GM19043 (cell line): ENCODE results near the gene ACD.

Experiments
- ATAC-seq: cut with Tn5 transposase; IDR thresholded peaks from one replicate; pipeline ENCODE4 v1.9.1; 2021; ENCODE audit warnings: low read depth; ENCODE audit not compliant: unreplicated experiment

Gene ACD

DNA sequence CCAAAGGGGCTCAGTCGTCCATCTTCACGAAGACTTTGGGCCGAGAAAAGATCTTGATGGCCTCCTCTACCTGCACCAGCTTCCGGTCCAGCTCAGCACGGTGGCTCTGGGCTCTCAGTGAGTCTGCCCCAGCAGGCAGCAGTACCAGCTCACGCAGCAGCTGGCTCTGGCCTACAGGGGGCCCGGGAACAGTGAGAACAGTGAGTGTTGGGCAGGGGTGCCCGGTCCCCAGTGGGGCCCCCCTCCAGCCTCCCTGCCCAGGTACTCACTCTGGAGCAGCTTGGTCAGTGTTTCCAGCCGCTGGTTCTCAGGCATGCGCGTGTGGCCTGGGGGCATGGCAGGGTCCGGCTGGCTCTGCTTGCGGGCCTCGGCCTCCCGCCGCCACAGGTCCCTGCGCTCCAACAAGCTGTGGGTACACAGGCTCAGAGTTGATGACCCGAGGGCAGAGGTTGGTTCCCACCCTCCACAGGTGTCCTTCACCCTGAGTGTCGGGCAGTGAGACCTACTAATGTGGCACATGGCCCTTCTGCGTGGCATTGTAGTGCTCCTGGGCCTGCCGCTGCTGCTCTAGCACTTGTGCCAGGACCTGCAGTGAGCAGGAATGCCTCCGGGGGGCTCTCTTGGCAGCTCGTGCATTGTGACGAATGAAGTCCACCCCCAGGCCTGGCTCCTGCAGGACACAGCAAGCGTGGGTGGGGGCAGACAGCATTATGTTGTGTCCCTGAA lies 3.3 kb upstream of the ACD start:
- no peak for ATAC-seq

DNA sequence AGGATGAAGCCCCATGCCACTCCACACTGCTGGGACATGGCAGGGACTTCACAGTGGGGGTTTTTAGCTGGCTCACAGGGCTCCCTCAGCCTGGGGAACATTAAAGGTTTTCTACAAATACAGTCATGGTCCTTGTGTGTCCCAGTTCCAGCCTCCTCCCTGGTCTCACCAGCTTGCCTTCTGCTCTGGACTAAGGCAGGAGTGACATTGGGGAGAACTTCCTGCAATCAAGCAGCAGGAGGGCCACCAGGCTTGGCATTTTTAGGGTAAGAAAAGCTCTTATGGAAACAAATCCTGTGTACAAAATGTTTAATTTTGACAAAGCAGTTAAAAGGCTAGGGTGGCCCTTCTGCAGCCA lies 2.6 kb upstream of the ACD start:
- ATAC-seq = no peak

DNA sequence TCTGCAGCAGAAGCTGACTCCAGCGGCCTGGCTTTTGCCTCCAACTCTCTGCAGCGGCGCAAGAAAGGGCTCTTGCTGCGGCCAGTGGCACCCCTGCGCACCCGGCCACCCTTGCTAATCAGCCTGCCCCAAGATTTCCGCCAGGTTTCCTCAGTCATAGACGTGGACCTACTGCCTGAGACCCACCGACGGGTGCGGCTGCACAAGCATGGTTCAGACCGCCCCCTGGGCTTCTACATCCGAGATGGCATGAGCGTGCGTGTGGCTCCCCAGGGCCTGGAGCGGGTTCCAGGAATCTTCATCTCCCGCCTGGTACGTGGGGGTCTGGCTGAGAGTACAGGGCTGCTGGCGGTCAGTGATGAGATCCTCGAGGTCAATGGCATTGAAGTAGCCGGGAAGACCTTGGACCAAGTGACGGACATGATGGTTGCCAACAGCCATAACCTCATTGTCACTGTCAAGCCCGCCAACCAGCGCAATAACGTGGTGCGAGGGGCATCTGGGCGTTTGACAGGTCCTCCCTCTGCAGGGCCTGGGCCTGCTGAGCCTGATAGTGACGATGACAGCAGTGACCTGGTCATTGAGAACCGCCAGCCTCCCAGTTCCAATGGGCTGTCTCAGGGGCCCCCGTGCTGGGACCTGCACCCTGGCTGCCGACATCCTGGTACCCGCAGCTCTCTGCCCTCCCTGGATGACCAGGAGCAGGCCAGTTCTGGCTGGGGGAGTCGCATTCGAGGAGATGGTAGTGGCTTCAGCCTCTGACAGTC lies 2.0 kb upstream of the ACD start:
- ATAC-seq = no peak

DNA sequence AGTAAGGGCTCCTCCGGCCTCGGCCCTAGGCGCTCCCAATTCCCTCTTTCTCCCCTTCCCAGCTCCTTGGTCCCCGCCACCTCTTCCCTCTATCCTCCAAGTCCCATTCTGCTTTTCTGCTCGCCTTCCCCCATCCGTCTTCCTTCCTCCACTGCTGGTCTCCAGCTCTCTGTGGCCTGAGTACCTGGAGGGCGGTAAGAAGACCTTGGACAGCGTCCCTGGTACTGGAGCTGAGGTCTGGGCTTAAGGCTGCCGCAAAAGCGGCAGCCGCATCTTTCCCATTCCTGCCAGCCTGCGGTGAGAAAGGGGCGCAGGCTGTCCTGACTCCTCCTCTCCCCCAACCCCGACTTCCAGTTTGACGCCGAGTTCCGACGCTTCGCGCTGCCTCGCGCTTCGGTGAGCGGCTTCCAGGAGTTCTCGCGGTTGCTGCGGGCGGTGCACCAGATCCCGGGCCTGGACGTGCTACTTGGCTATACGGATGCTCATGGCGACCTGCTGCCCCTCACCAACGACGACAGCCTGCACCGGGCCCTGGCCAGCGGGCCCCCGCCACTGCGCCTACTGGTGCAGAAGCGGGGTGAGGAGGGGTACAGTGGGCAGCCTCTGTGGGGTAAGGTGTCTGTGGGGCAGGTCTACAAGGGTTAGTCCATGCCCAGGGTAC lies 1.2 kb upstream of the ACD start:
- no peak for ATAC-seq

DNA sequence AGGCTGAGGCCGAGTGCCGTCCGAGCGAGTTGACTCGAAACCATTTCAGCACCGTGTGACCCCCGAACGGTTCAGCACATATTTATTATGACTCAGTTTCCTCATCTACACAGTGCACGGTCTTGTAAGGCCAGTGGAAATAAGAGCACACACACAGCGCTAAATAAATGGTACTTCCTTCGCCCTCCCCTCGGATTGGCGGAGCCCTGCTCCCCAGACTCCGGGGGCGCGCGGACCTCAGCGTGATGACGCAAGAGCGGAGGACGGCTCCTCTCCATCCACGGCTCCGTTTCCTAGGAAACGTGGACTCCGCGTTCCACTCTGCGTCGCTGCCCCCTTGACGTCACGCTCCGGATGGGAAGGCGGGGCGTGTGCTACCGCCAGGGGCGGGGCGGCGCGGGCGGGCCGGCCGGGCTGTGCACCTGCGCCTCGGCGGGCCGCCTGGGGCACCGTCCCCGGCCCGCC lies 536 bp upstream of the ACD start, which contains the start of gene PARD6A:
Gene PARD6A, plus strand, starts transcription at position 397 of the 465 bp plus-strand sequence. CDS start 79 bp downstream, outside the sequence.
- ATAC-seq = peak; percentile 79

DNA sequence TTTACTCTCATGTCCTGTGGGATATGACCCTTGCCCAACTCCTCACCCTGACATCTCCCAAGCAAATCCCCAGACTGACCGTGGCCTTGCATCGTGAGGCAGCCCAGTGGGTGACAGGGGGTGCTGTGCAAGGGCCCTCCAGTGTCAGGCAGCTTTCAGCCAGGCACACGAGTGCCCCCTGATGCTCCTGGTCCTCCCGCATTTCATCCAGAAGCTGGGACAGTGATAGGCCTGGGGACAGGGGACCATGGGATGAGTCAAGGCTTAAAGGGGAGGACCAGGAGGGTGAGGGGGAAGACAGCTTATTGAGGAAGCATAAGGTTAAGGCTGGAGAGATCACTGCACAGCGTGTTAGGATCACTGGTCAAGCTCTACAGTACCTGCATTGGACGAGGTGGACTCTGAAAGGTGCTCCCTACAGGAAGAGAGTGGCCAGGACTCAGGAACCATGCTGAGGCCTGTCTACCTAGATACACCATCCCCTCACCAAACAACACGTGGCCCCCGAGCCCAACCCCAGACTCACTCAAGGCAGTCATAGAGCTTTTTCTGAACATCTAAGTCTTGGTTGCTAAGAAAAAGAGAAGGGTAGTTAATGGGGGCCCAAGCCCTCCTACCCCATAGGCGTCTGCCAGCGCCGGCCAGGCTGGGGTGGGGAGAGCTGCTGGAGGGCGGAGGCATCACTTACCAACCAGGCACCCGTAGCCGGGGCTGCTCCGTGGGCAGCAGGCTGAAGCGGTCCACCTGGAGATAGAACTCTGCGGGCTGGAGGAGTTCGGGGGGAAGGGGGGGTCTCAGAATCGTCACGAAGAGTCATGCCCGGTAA lies 998 bp downstream of the ACD start:
- ATAC-seq = no peak

DNA sequence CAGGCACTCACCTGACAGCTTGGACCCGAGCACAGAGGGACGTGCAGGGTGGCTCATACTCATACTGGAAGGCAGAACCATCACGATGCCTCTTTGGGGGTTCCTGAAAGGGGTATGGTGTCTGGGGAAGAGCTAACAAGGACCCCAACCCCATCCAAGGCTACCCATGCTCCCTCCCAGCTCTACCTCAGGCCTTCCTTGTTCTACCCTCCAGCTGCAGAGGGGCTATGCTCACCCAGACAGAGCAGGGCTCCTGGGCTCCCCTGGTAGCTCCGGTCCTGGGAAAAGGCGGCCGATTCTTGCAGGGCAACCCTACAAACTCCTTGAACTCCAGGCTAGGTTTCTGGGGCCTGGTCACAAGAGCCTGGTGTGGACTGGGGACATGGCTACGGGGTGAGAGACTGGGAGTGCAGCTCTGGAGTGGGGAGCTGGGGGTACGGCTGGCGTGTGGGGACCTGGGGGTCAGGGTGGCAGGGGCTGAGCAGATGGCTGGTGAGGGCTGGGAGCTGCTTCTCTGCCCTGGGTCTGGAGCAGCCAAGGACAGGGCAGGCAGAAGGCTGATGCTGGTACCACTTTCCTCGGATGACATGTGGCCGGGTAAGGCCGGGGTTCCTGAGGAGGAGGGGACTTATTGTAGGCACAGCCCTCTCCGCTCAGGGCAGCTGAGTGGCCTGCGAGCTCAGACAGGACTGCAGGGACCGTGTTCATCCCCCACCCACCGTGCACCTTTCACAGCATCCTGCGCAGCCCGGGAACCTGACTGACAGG lies 2.1 kb downstream of the ACD start:
- ATAC-seq = no peak

DNA sequence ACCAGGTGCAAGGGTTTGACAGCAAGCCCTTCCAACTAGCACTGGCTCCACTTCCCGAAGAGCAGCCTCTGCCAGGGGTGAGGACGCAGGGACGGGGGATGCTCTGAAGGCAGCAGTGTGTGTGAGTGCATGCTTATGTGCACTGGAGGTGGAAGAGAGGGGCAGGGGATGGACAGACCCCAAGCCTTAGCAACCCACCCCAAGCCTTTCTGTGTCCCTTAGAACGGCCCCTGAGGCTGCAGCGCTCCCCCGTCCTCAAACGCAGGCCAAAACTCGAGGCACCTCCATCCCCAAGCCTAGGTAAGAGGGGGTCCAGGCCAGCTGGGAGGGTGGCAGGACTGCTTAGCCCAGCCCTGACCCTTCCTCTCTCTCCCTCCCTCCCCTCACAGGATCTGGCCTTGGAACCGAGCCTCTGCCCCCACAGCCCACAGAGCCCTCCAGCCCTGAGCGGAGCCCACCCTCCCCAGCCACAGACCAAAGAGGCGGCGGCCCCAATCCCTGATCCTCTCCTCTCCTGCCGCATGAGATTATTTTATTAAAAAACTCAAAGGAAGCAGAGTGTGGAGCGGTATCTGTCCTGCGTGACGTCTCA lies 2.9 kb downstream of the ACD start:
- ATAC-seq = no peak

DNA sequence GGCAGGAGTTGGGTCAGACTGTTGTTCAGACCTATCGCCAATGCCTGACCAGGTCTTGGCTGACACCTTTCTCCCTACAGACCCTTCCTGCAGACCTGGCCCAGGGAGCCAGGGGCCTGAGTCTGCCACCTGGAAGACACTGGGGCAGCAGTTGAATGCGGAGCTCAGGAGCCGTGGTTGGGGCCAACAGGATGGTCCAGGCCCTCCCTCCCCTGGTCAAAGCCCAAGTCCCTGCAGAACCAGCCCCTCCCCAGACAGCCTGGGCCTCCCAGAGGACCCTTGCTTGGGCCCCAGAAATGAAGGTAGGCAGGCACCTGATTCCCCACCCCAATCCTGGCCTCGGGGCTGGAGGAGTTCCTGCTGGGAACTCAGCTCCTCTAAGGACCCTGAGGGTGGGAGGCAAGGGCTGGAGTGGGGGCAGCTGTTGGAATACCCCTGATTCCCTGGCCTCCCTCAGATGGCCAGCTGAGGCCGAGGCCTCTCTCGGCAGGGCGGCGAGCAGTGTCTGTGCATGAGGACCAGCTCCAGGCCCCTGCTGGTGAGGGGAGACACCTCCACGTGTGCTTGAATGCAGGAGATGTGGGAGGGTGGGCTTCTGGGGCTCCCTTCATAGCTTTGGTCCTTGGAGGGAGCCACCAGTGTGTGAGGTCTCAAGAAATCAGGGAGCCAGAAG lies 3.6 kb downstream of the ACD start:
- ATAC-seq = no peak

DNA sequence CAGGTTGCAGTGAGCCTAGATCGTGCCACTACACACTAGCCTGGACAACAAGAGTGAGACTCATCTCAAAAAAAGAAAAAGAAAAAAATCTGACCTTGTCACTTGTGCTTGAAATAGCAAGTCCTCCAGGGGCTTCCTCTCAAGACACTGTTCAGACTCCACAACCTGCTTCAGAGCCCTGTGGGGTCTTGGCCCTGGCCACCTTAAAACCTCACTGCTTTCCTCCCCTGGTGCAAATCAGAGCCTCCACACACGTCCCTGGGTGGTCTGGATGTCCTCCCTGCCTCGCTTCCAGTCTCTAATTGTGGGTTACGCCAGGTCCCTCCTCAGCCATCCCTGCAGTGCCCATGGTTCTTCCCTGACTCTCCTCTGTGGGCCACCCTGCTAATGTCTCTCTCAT lies 4.7 kb downstream of the ACD start:
- no peak for ATAC-seq

DNA sequence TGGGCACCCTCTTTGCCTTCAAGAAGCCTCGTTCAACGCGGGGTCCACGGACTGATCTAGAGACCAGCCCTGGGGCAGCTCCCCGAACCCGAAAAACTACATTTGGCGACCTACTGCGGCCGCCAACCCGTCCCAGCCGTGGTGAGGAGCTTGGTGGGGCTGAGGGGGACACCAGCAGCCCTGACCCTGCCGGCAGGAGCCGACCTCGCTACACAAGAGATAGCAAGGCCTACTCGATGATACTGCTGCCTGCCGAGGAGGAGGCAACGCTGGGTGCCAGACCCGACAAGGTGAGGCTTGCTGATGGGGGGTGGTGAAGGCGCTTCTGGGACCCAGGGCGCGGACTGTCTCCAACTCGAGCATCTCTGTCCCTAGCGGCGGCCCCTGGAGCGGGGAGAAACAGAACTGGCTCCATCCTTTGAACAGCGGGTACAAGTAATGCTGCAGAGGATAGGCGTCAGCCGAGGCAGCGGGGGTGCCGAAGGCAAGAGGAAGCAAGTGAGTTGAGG lies 5.6 kb downstream of the ACD start:
- ATAC-seq = no peak

DNA sequence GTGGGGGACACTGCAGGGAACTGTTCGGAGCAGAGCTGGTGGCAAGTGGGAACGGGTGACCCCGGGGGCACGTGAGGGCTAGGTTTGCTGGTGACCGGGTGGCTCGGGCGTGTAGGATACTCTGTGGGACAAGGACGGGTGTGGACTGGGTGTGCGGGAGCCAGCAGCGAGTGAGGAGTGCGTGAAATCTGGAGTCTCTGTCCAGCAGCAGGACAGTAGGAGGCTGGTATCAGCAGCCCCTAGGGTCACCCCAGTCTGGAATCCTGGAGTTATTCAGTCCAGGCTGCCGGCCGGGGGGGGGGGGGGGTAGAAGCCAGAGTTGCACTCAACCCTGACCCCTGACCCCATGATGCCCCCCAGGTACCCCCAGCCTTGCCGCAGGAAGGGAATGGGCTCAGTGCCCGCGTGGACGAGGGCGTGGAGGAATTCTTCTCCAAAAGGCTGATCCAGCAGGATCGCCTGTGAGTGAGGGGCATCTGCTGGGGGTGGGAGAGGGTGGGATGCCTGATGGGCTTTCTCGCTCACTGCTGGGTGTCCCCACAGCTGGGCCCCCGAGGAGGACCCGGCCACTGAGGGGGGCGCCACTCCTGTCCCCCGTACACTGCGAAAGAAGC lies 6.2 kb downstream of the ACD start:
- ATAC-seq = no peak

DNA sequence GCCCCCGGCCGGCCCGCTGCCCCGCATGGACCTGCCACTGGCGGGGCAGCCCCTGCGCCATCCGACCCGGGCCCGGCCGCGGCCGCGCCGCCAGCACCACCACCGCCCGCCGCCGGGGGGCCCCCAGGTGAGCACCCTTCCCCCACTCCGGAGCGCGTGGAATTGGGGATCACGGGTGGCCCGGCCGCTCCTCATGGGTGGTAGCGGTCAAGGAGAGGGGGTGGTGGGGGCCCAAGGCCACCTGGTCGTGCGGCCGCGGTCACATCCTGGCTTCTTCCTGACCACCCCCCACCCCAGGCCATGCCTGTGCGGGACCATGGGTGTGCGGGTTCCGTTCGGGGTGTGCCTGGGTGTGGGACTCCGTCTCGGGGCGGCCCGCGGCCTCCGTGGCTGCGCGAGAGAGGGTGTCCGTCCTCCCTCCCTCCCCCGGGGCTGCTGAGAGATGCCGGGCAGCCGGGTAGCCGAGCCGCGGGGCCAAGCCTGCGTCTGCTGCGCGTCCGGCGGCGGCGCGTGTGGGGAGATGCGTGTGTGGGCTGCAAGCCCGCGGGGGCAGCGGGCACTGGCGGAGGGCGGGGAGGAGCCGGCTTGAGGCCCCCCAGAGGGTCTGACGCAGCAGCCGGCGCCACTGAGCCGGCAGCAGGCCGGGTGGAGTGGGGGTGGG lies 6.8 kb downstream of the ACD start:
- no peak for ATAC-seq

DNA sequence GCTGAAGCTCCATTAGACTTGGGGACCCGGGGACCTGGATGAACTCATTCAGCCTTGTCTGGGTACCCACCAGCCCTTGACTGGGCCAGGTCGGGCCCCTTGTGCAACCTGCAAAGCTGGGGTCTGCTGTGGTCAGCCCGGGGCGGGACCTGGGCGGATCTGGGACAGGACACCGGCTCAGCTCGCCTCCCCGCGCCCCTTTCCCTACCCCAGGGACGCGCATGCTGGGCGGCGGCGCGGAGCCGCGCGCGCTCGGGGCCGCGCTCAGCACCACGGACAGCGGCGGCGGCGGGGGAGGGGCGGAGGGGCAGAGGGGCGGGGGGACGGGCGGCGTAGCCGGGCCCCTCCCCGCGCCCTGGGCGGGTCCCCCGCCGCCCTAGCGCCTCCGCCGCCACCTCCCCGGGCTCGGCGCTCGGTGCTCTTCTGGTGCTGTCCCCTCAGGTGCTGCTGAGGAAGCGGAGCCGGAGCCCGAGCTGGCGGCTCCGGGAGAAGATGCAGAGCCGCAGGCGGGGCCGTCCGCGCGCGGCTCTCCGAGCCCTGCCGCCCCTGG lies 7.4 kb downstream of the ACD start:
- ATAC-seq = no peak

DNA sequence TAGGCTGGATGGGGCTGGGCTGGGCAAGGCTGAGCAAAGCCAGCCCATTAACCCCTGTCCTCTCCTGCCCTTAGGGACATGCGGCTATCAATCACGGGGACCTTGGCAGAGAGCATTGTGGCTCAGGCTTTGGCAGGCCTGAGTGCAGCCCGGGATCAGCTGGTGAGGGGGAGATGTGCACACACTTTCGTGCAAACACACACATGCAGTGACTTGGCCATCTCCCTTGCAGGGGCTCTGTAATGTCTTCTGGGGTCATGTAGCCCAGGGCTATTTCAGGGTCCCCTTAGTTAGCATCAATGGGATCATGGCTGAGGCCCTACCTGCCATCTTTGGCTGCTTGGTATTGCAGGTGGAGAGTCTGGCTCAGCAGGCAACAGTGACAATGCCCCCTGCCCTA lies 8.2 kb downstream of the ACD start:
- no peak for ATAC-seq

DNA sequence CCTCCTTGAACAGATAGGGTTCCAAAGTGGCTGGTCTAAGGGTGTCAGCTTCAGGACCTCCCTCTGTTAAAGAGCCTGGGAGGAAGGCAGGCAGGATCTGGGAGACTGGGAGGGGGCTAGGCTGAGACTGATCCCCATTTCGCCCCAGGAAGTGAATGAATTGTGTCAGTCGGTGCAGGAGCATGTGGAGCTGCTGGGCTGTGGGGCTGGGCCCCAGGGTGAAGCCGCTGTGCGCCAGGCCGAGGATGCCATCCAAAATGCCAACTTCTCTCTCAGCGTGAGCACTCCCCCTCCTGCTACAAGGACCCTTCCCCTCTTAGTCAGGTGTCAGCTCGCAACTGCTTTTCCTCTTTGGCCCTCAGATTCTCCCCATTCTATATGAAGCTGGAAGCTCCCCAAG lies 9.0 kb downstream of the ACD start:
- ATAC-seq = no peak

DNA sequence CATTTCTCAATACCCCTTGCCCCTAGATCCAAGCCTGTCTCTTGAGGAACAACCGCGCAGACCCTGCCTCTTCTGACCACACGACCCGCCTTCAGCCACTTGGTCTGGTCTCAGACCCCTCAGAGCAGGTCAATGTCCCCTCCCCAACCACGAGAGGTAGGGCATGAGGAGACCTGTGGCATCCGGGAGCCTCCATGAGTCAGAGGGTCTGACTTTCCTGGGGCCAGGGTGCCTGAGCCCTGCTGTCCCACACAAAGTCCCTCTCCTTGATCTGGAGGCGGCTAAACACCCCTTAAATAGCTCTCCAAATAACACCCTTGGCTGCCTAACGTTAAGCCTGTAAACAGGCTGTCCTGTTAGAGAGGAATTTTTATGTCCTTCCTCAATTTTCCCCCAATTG lies 10.0 kb downstream of the ACD start:
- no peak for ATAC-seq

DNA sequence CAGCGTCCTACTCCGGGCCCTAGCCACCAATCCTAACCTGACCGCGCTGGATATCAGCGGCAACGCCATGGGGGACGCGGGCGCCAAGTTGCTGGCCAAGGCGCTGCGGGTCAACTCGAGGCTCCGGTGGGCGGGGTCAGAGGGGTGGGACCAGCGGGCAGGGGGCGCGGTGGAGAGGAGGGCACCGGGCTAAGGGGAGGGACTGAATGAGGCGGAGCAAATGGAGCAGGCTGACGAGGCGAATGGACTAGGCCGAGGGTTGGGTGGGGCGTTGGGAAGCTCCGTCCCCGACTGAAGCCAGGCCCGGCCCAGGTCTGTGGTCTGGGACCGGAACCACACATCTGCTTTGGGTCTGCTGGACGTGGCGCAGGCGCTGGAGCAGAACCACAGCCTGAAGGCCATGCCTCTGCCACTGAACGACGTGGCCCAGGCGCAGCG lies 10.5 kb downstream of the ACD start:
- no peak for ATAC-seq
